Measurements from ENCODE around the gene PDCD10. TPM values are rescaled to one million over a fixed set of nuclear protein-coding genes. Genes with fewer than 3 reads are reported as not detected.

PDCD10 gene
- total RNA-seq, 1 donor from 2014 or later = 80.9 TPM

- peaks cover 42% of the 10 kb centered on the region for H3K36me3 Mint-ChIP-seq (ENCODE audit: low read depth)
- no peak overlapping the region for H3K27ac Mint-ChIP-seq
- intact Hi-C loops (cut with micrococcal nuclease) = no loop called here
- no peak overlapping the region for H3K4me3 Mint-ChIP-seq (ENCODE audit: low read depth)
- H3K4me1 Mint-ChIP-seq (ENCODE audit: low read depth) = peaks cover 11% of the 10 kb centered on the region
- no peaks in the 10 kb centered on the region for H3K9me3 Mint-ChIP-seq
- H3K27me3 Mint-ChIP-seq (ENCODE audit: low read depth) = no peaks in the 10 kb centered on the region
- no peak for DNase-seq (ENCODE audit: low spot score)
Observed at GRCh38 chr3:167700046-167700445, 34.6 kb downstream of the PDCD10 start.

DNA sequence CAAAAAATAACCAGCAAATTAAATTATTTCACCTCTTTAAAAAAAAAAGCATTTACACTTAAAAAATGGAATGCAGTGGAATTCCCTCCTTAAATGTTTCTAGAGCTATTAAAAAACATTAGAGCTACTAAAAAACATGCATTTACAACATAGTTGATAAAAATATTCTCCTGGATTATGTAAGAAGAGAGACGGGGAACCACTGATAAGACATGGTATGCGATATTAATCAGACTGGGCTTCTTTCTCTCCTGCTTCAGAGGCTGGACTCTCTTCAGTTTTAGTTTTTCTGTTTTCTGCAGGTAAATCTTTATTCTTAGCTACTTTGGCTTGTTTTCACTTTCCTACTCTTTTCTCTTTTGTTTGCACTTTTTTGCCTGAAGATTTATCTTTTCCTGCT, 40.6 kb downstream of the PDCD10 start:
- H3K36me3 Mint-ChIP-seq (ENCODE audit: low read depth) = peaks cover 53% of the 10 kb centered on the region
- no peak for DNase-seq (ENCODE audit: low spot score)
- peaks cover 30% of the 10 kb centered on the region for H3K4me1 Mint-ChIP-seq (ENCODE audit: low read depth)
- intact Hi-C loops (cut with micrococcal nuclease) = no loop called here
- H3K9me3 Mint-ChIP-seq = no peaks in the 10 kb centered on the region
- no peak overlapping the region for H3K27ac Mint-ChIP-seq
- H3K4me3 Mint-ChIP-seq (ENCODE audit: low read depth) = no peak overlapping the region
- H3K27me3 Mint-ChIP-seq (ENCODE audit: low read depth) = no peaks in the 10 kb centered on the region

DNA sequence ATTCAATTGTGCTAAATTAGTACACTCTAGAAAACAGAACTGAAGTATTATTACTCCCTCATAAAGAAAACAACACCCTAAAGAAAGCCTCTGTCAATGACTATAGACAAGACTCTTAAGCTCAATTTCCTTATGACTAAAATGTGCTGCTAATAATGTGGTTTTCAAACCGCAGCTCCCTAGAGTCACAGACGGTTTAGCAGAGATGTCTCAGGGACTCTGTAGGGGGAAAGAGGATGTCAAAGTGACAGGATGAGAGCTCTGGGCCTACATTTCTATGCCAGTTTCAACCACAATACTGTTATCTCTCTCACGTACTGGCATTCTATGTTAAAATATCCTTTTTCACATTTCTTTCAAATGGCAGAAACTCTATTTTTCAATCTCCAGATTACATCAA, 43.3 kb downstream of the PDCD10 start:
- Mint-ChIP-seq H3K4me3 (ENCODE audit: low read depth) (no peak overlapping the region), H3K27ac (peak overlapping the region; percentile 63)

DNA sequence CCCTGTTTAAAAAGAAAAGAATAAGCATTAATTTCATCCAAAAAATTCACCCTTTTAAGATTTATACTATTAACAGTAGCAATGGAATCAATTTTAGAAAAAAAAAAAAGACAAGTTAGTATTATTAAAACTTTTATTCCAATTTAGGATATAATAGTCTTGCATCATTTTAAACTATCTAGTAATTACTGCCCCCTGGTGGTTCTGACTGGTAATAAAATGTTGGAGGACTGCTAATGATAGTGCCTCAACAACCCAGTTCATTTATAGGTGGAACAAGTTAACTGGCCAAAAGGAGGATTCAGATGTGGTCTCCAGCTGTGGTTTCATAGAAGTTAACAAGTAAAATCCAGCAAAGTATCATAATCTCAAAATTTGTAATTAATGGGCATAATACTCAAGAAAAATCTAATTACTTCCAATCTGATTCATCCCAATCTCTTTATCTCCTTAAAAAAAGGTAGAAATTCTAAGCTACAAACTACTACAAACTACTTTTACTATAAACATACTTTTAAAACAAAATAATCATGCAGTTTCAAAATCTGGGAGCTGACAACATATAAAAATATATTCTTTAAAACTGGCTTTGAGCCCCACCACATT, 50.2 kb downstream of the PDCD10 start:
- peaks cover 35% of the 10 kb centered on the region for H3K36me3 Mint-ChIP-seq (ENCODE audit: low read depth)

More for the DNA sequence above, 43.3 kb downstream of the PDCD10 start:
- intact Hi-C loops (cut with micrococcal nuclease) = loop anchor here (1.0 kb wide), 1 partner anchor 44 kb away; the partner anchor contains the start of gene SERPINI1
- Mint-ChIP-seq H3K27me3 (ENCODE audit: low read depth) (no peaks in the 10 kb centered on the region), H3K36me3 (ENCODE audit: low read depth) (peaks cover 49% of the 10 kb centered on the region), H3K9me3 (no peaks in the 10 kb centered on the region), H3K4me1 (ENCODE audit: low read depth) (peaks cover 23% of the 10 kb centered on the region)
- DNase-seq (ENCODE audit: low spot score) = peak; percentile 36

GRCh38 chr3:167679526-167679925, 55.2 kb downstream of the PDCD10 start:
- no peaks in the 10 kb centered on the region for H3K4me1 Mint-ChIP-seq (ENCODE audit: low read depth)
- H3K36me3 Mint-ChIP-seq (ENCODE audit: low read depth) = peaks cover 65% of the 10 kb centered on the region
- no peak overlapping the region for H3K4me3 Mint-ChIP-seq (ENCODE audit: low read depth)
- H3K27ac Mint-ChIP-seq = no peak overlapping the region
- no peak for DNase-seq (ENCODE audit: low spot score)
- intact Hi-C loops (cut with micrococcal nuclease) = no loop called here
- no peaks in the 10 kb centered on the region for H3K27me3 Mint-ChIP-seq (ENCODE audit: low read depth)
- H3K9me3 Mint-ChIP-seq = peaks cover 28% of the 10 kb centered on the region

More for the DNA sequence above, 50.2 kb downstream of the PDCD10 start:
- Mint-ChIP-seq H3K9me3 (no peaks in the 10 kb centered on the region), H3K27ac (no peak overlapping the region), H3K27me3 (ENCODE audit: low read depth) (no peaks in the 10 kb centered on the region), H3K4me1 (ENCODE audit: low read depth) (peaks cover 8% of the 10 kb centered on the region), H3K4me3 (ENCODE audit: low read depth) (no peak overlapping the region)
- no peak for DNase-seq (ENCODE audit: low spot score)
- intact Hi-C loops (cut with micrococcal nuclease) = loop anchor here (2.0 kb wide), 1 partner anchor 304 kb away; the partner anchor contains the start of gene ZBBX

- peaks cover 28% of the 10 kb centered on the region for H3K9me3 Mint-ChIP-seq
- H3K4me1 Mint-ChIP-seq (ENCODE audit: low read depth) = no peaks in the 10 kb centered on the region
- intact Hi-C loops (cut with micrococcal nuclease) = no loop called here
- no peak overlapping the region for H3K4me3 Mint-ChIP-seq (ENCODE audit: low read depth)
- no peak overlapping the region for H3K27ac Mint-ChIP-seq
- H3K27me3 Mint-ChIP-seq (ENCODE audit: low read depth) = no peaks in the 10 kb centered on the region
- no peak for DNase-seq (ENCODE audit: low spot score)
- H3K36me3 Mint-ChIP-seq (ENCODE audit: low read depth) = peaks cover 57% of the 10 kb centered on the region
Observed at GRCh38 chr3:167675848-167676247, 58.8 kb downstream of the PDCD10 start.

DNA sequence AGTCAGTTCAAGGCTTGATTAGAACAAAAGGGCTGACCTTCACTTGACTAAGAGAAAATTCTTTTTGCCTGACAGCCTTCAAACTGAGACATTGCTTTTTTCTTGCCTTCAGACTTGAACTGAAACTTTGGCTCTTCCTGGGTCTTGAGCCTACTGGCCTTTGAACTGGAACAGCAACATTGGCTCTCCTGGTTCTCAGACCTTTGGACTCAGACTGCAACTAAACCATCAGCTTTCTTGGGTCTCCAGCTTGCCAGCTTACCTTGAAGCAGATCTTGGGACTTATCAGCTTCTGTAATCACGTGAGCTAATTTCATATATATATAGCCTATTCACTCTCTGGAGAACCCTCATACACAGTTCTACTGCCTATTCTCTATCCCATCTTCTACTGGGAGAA, 61.5 kb downstream of the PDCD10 start:
- peaks cover 28% of the 10 kb centered on the region for H3K9me3 Mint-ChIP-seq
- H3K4me1 Mint-ChIP-seq (ENCODE audit: low read depth) = no peaks in the 10 kb centered on the region
- intact Hi-C loops (cut with micrococcal nuclease) = no loop called here
- H3K36me3 Mint-ChIP-seq (ENCODE audit: low read depth) = peaks cover 43% of the 10 kb centered on the region
- H3K27me3 Mint-ChIP-seq (ENCODE audit: low read depth) = no peaks in the 10 kb centered on the region
- no peak for DNase-seq (ENCODE audit: low spot score)
- no peak overlapping the region for H3K27ac Mint-ChIP-seq
- H3K4me3 Mint-ChIP-seq (ENCODE audit: low read depth) = no peak overlapping the region

GRCh38 chr3:167671878-167672427, 62.7 kb downstream of the PDCD10 start:
- H3K9me3 Mint-ChIP-seq = peaks cover 21% of the 10 kb centered on the region
- H3K27me3 Mint-ChIP-seq (ENCODE audit: low read depth) = no peaks in the 10 kb centered on the region
- no peak overlapping the region for H3K27ac Mint-ChIP-seq
- no peak overlapping the region for H3K4me3 Mint-ChIP-seq (ENCODE audit: low read depth)
- peaks cover 32% of the 10 kb centered on the region for H3K36me3 Mint-ChIP-seq (ENCODE audit: low read depth)
- no peak for DNase-seq (ENCODE audit: low spot score)
- no peaks in the 10 kb centered on the region for H3K4me1 Mint-ChIP-seq (ENCODE audit: low read depth)
- intact Hi-C loops (cut with micrococcal nuclease) = no loop called here

DNA sequence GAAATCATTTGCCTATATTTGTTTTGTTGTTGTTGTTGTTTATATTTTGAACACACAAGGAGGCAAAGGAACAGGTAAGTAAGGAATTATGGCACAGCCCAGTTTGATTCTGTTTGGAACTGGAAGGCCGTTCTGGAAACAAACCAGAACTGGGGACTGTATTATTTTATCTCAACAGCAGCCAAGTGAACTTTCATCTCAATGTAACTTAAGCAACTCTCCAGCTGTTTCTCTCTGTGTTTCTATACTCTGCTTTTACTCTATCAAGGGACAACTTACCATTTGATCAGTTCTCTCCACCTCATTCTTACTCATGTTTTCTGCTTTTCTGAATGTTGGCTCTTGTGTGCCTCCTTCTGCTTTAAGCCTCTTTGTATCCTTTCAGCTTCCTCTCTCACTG, 65.0 kb downstream of the PDCD10 start:
- Mint-ChIP-seq H3K9me3 (no peaks in the 10 kb centered on the region), H3K4me3 (ENCODE audit: low read depth) (no peak overlapping the region), H3K4me1 (ENCODE audit: low read depth) (no peaks in the 10 kb centered on the region), H3K27me3 (ENCODE audit: low read depth) (no peaks in the 10 kb centered on the region), H3K27ac (no peak overlapping the region), H3K36me3 (ENCODE audit: low read depth) (peaks cover 10% of the 10 kb centered on the region)
- DNase-seq (ENCODE audit: low spot score) = no peak
- intact Hi-C loops (cut with micrococcal nuclease) = no loop called here

- H3K4me3 Mint-ChIP-seq (ENCODE audit: low read depth) = no peak overlapping the region
- DNase-seq (ENCODE audit: low spot score) = no peak
- H3K27ac Mint-ChIP-seq = no peak overlapping the region
- intact Hi-C loops (cut with micrococcal nuclease) = no loop called here
- H3K9me3 Mint-ChIP-seq = no peaks in the 10 kb centered on the region
- no peaks in the 10 kb centered on the region for H3K36me3 Mint-ChIP-seq (ENCODE audit: low read depth)
- no peaks in the 10 kb centered on the region for H3K27me3 Mint-ChIP-seq (ENCODE audit: low read depth)
- no peaks in the 10 kb centered on the region for H3K4me1 Mint-ChIP-seq (ENCODE audit: low read depth)
Observed at GRCh38 chr3:167668651-167669050, 66.0 kb downstream of the PDCD10 start.

DNA sequence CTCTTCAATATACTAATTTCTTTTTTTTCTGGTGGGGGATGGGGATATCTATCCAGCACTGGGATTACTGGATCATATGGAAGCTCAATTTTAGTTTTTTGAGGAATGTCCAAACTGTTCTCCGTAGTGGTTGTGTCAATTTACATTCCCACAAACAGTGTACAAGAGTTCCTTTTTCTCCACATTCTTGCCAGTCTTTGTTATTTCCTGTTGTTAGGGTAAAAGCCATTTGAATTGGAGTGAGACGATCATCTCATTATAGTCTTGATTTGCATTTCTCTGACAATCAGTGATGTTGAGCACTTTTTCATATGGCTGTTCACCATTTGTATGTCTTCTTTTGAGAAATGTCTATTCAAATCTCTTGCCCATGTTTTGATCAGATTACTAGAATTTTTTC, 68.1 kb downstream of the PDCD10 start:
- H3K27ac Mint-ChIP-seq = no peak overlapping the region
- no peaks in the 10 kb centered on the region for H3K9me3 Mint-ChIP-seq
- no peak overlapping the region for H3K4me3 Mint-ChIP-seq (ENCODE audit: low read depth)
- no peaks in the 10 kb centered on the region for H3K27me3 Mint-ChIP-seq (ENCODE audit: low read depth)
- H3K36me3 Mint-ChIP-seq (ENCODE audit: low read depth) = no peaks in the 10 kb centered on the region
- no peak for DNase-seq (ENCODE audit: low spot score)
- intact Hi-C loops (cut with micrococcal nuclease) = no loop called here
- H3K4me1 Mint-ChIP-seq (ENCODE audit: low read depth) = no peaks in the 10 kb centered on the region

GRCh38 chr3:167662919-167663400, 71.7 kb downstream of the PDCD10 start:
- intact Hi-C loops (cut with micrococcal nuclease) = no loop called here
- Mint-ChIP-seq H3K27ac (no peak overlapping the region), H3K4me3 (ENCODE audit: low read depth) (no peak overlapping the region), H3K27me3 (ENCODE audit: low read depth) (no peaks in the 10 kb centered on the region), H3K9me3 (no peaks in the 10 kb centered on the region), H3K36me3 (ENCODE audit: low read depth) (no peaks in the 10 kb centered on the region), H3K4me1 (ENCODE audit: low read depth) (no peaks in the 10 kb centered on the region)
- no peak for DNase-seq (ENCODE audit: low spot score)

DNA sequence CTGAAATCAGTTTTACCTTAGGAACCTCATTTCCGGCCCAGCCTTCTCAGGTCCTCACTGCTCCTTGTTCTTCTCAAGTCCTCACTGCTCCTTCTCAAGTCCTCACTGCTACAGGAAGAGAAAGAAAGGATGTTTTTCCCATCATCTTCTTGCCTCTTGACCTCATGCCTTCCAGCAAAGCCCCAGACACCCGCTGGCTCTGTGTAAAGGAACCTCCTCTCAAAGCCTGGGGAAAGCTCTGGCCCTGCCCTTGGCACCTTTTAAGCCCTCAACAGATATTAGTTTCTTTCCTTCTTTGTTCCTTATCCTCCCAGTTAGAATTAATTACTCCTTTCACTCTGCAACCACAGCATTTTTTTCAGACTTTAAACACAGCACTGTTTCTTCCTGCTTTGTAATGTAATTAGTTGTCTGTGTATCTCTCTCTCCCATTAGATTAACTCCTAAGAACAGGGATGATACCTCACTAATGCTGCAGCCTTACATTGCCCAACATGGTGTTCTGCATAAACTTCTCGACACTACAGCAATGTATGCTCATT, 76.9 kb downstream of the PDCD10 start:
- DNase-seq (ENCODE audit: low spot score) = no peak
- Mint-ChIP-seq H3K4me3 (ENCODE audit: low read depth) (no peak overlapping the region), H3K27ac (no peak overlapping the region), H3K36me3 (ENCODE audit: low read depth) (no peaks in the 10 kb centered on the region), H3K27me3 (ENCODE audit: low read depth) (no peaks in the 10 kb centered on the region), H3K4me1 (ENCODE audit: low read depth) (no peaks in the 10 kb centered on the region), H3K9me3 (no peaks in the 10 kb centered on the region)
- intact Hi-C loops (cut with micrococcal nuclease) = no loop called here
